Measurements from ENCODE around the gene BSG.
"Not testable (repeated sequence)": the region's sequence is repeated elsewhere in the genome, so short reads cannot be mapped to it uniquely, and the experiment has no call there.

BSG gene

GRCh38 chr19:588093-588740 is 15.8 kb downstream of the BSG start:
- DNase-seq (ENCODE audit: low read depth) = peak; percentile 76

DNA sequence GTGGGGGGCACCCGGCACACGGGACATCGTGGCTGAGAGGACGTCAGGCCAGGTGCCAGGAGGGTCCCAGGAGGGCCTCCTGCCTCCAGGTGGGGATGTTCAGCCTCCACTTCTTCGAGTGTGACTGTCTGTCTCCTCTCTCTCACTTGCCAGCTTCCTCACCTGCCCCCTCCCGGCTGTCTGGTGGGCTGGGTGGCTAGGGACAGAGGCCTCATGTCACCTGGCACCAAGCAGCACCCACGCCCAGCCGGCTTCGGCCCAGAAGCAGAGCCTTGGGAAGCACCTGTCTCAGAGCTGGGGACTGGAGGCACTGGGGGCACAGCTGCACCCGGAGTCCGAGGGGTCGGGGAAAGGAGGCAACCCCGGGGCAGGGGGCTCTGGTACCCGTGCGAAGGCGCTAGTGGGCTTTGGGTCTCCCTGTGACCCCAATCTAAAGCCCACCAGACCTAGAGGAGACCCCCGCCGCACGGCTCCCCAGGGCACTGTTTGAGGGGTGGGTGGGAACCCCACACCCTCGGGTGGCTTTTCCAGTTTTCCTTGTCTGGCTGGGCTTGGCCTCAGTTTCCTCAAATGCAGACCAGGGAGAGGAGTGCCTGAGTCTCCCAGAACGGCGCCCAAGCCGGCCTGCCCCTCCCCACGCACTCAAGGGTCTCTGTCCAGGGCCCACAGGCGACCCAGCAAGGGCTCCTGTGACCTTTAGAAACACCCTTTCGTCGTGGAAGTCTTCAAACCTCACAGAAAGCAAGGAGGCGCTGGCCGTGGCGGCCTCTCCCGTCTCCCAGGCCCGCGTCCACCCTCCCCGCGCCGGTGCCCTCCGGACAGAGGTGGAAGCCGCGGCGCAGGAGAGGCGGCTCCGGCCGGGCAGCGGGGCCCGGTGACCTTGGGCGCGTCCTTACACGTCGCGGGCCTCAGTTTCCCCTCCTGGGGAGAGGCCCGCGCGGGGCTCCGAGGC is 16.6 kb downstream of the BSG start:
- DNase-seq (ENCODE audit: low read depth) = no peak

GRCh38 chr19:589693-590395 is 17.4 kb downstream of the BSG start, which contains the start of gene HCN2:
Gene HCN2, plus strand, starts transcription at chr19:589881. Its CDS starts 65 bp downstream, at chr19:589946.
- no peak for DNase-seq (ENCODE audit: low read depth)

GRCh38 chr19:590396-590745 is 18.0 kb downstream of the BSG start:
- no peak for DNase-seq (ENCODE audit: low read depth)

- no peak for DNase-seq (ENCODE audit: low read depth)
These were observed 18.3 kb downstream of the BSG start for GRCh38 chr19:590750-591098.

- DNase-seq (ENCODE audit: low read depth) = no peak
These were observed 18.9 kb downstream of the BSG start for GRCh38 chr19:591099-591958.

GRCh38 chr19:592101-592500 is 19.7 kb downstream of the BSG start:
- no peak for DNase-seq (ENCODE audit: low read depth)

GRCh38 chr19:593055-593454 is 20.7 kb downstream of the BSG start:
- DNase-seq (ENCODE audit: low read depth) = no peak

DNA sequence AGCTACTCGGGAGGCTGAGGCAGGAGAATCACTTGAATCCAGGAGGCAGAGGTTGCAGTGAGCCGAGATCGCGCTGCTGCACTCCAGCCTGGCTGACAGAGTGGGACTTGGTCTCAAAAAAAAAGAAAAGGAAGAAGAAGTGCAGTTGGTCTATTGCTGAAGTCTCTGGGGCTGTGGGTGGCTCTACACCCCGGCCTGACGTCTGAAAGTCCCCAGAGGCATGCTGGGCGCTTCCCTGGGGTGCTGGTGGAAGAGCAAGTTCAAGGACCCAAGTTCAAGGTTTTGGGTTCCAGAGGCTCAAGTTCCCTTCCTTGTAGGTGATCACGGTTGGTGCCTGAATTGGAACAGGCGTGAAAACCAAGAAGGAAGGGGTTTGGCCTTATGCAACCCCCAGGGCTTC is 21.1 kb downstream of the BSG start:
- DNase-seq (ENCODE audit: low read depth) = no peak

- no peak for DNase-seq (ENCODE audit: low read depth)
These were observed 22.0 kb downstream of the BSG start for GRCh38 chr19:594265-594870.

GRCh38 chr19:595326-596262 is 23.2 kb downstream of the BSG start:
- no peak for DNase-seq (ENCODE audit: low read depth)

DNA sequence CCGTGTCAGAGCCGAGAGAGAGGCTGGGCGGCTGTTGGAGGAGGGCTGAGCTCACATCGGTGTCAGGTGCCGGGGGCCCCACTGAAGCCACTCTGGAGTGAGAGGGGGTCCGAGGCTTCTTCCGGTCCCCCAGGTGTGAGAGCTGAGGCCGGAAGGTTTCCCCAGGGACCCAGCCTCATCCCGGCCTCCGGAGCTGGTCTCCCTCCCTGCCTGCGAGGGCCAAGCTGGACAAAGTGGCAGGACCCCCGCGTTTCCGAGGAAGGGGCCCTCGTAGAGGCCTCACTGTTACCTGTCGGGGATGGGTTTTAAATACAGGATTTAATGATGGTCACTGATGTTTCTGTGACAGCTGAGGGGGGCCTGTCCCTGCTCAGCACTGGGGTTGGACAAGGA is 23.9 kb downstream of the BSG start:
- DNase-seq (ENCODE audit: low read depth) = no peak

DNA sequence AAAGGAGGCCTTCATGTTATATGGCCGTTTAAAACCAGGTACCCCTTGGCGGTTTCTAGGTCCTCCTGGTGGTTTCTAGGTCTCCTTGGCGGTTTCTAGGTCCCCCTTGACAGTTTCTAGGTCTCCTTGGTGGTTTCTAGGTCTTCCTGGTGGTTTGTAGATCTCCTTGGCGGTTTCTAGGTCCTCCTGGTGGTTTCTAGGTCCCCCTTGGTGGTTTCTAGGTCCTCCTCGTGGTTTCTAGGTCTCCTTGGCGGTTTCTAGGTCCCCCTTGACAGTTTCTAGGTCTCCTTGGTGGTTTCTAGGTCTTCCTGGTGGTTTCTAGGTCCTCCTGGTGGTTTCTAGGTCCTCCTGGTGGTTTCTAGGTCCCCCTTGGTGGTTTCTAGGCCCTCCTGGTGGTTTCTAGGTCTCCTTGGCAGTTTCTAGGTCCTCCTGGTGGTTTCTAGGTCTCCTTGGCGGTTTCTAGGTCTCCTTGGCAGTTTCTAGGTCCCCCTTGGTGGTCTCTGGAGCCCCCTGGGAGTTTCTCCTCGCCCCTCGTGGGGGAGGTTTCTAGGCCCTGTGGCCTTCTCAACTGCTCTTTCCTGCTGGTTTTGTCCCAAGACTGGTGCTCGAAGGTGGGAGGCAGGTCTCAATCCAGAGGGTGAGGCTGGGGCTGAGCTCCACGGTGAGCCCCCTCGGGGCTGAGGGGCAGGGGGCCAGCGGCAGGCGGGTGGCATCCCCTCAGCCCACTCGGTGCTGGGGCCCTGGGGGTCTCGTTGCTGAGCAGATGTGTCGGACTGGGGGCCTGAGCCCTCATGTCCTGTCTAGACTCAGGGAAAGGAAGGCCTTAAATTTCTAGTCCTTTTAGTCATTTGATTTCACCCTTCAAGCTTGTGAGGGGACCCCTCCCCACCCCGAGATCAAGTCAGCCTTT is 25.3 kb downstream of the BSG start:
- no peak for DNase-seq (ENCODE audit: low read depth)

GRCh38 chr19:601310-601709 is 28.9 kb downstream of the BSG start:
- no peak for DNase-seq (ENCODE audit: low read depth)

DNA sequence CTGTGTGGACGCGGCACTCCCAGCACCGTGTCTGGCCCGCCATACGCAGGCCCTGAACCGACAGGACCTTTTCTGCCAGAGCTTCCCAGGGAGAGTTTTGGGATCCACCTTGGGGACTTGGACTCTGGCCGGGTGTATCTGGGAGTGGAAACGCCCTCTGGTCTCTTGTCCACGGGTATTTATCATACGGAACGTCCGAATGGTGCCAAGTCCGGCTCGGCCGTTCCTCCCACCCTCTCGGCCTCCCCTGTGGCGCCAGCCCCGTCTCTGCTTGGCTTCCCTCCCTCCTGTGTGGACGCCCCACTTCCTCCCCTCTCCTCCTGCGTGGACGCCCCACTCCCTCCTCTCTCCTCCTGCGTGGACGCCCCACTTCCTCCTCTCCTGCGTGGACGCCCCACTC is 29.4 kb downstream of the BSG start:
- DNase-seq (ENCODE audit: low read depth) = no peak

DNA sequence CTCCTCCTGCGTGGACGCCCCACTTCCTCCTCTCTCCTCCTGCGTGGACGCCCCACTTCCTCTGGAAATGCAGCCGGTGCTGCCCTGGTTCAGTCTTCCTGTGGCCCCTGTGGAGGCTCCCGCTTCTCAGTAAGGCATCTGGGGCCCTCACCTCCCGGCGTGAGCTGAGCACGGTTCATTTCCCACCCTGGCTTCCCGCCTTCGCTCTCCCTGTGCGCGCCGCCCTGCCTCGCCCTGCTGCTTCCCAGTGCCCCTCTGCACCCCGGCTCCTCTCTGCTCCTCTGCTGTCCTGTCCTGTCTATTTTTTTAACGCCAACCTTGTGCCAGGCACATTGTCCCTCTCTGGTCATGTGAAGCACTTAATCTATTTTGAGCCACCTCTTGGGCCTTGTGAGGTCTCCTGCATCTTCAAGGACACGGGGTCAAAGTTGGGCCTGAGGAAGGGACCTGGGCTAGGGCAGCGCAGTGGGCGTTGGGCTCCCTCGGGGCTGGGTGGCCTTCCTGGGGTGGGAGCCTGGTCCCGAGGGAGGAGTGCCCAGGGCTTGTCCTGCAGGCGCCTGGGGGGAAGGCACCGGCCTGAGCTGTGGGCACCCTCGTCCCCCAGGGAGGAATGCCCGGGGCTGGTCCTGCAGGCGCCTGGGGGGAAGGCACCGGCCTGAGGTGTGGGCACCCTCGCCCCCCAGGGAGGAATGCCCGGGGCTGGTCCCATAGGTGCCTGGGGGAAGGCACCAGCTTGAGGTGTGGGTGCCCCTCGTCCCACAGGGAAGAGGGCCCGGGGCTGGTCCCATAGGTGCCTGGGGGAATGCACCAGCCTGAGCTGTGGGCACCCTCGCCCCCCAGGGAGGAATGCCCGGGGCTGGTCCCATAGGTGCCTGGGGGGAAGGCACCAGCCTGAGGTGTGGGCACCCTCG is 30.2 kb downstream of the BSG start:
- DNase-seq (ENCODE audit: low read depth) = no peak

GRCh38 chr19:603302-603639 is 30.9 kb downstream of the BSG start:
- DNase-seq (ENCODE audit: low read depth) = not testable (repeated sequence)

GRCh38 chr19:603779-604178 is 31.4 kb downstream of the BSG start:
- not testable (repeated sequence) for DNase-seq (ENCODE audit: low read depth)
